ENCODE results near the gene ZNF43.
"Not testable (repeated sequence)": the region's sequence is repeated elsewhere in the genome, so short reads cannot be mapped to it uniquely, and the experiment has no call there.

ZNF43 gene

DNA sequence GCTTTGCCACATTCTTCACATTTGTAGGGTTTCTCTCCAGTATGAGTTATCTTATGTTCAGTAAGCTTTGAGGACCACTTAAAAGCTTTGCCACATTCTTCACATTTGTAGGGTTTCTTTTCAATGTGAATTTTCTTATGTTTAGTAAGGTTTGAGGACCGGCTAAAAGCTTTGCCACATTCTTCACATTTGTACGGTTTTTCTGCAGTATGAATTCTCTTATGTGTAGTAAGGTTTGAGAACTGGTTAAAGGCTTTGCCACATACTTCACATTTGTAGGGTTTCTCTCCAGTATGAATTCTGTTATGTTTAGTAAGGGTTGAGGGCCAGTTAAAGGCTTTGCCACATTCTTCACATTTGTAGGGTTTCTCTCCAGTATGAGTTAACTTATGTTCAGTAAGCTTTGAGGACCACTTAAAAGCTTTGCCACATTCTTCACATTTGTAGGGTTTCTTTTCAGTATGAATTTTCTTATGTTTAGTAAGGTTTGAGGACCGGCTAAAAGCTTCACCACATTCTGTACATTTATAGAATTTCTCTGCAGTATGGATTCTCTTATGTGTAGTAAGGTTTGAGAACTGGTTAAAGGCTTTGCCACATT is 27.5 kb downstream of the ZNF43 start:
- DNase-seq = not testable (repeated sequence)

- no peak for DNase-seq
These were observed 46.4 kb downstream of the ZNF43 start for GRCh38 chr19:21789466-21790085.

- no peak for DNase-seq
These were observed 49.0 kb downstream of the ZNF43 start for GRCh38 chr19:21786936-21787335.

DNA sequence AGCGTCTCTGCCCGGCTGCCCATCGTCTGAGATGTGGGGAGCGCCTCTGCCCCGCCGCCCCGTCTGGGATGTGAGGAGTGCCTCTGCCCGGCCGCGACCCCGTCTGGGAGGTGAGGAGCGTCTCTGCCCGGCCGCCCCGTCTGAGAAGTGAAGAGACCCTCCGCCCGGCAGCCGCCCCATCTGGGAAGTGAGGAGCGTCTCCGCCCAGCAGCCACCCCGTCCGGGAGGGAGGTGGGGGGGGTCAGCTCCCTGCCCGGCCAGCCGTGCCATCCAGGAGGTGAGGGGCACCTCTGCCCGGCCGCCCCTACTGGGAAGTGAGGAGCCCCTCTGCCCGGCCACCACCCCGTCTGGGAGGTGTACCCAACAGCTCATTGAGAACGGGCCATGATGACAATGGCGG is 60.2 kb downstream of the ZNF43 start:
- not testable (repeated sequence) for DNase-seq

DNA sequence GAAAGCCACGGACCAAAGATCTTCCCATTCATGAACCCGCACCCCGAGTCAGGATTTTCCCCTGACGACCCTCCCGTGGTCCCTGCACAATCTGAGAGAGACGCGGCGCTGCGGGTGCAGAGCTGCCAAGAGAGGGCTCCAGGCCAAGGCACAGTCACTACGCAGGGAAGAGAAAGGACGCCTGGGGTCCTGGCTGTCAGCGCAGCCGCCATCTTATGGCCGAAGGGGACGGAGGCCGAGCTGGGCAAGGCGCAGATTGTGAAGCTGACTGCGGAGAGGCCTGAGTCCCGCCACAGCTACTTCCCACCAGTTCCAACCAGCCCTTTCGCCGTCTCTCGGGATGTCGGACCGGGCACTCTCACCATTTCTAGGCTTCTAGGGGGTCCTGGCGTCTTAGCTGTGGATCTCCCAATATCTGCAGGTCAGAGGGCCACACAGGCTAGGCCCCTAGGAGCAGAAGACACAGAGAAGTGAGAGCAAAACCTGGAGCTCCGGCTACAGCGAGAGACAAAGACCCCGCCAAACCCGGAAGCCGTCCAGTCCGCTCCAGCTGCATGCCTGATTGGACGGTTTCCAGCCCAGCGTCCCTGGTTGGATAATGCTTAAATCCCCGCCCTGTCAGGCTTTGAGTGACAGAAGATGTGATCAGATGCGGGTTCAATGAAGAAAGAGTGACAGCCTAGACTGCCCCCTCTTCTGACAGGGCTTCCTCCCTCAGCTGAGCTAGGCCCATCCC is 68.7 kb downstream of the ZNF43 start, which contains the start of gene ZNF100:
ZNF100 (minus strand) TSS at position 515 of the 736 bp plus-strand sequence; CDS start at position 365, 150 bp downstream.
- DNase-seq = peak; percentile 89

GRCh38 chr19:21766705-21767064 is 69.3 kb downstream of the ZNF43 start:
- not testable (repeated sequence) for DNase-seq

- DNase-seq = no peak
These were observed 70.8 kb downstream of the ZNF43 start for GRCh38 chr19:21765151-21765550.

- DNase-seq = not testable (repeated sequence)
These were observed 74.4 kb downstream of the ZNF43 start for GRCh38 chr19:21761547-21761946.

DNA sequence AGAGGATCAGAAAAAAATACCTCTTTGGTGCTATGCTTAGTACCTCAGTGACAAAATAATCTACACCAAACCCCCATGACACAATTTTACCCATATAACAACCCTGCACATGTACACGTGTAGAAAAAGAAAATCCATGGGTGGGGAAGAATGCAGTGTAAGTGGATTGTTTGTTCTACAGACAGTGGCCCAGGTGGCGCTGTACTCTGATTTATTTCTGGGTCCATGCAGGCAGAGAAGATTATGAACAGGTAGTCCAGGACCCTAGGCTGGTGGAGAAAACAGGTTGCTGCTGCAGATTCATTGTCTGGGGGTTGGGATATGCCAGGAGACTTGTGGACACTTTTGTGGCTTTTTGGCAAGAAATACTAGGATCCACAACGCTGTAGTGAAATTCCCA is 77.7 kb downstream of the ZNF43 start:
- DNase-seq = no peak

GRCh38 chr19:21755555-21755954 is 80.4 kb downstream of the ZNF43 start:
- DNase-seq = not testable (repeated sequence)
